NCI-H1930 (cell line): ENCODE results near the gene TMEM247.
"Not testable (repeated sequence)": the region's sequence is repeated elsewhere in the genome, so short reads cannot be mapped to it uniquely, and the experiment has no call there.

ENCODE experiments used
- DNase-seq, 2 experiments: peaks; one replicate each; lab custom pipeline; 2025; lab: John Stamatoyannopoulos, UW

Gene TMEM247

DNA sequence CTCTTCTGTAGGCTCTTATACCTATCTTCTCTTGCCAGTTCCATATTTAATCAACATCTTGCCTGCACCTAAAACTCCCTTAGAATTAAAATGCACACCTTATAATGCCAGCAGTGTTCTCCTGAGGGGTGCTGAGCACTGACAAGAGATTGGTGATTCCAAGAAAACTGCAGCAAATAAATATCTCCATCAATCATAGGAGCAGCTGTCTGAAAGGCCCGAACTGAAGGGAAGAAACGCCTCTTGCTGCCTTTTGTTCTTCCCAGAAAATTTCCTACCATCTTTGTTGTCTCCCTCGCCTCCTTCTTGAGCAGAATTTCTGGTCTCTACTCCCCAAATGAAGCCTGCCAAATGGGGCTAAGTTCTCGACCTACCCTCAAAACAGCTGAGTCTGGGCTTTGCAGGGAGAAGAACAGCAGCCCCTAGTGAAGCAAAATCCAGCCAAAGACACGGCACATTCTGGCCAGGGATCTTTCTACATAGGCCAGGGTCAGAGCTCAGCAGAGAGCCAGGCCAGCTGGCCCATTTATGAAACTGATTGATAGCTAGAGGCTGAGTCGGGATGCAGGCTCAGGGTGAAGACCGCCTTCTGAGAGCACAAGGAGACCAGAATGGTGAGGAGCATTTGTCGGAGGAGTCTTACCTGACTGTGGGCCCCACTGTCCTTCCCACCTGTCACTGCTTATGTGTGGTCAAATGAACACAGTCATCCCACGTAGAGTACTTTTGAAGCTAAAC lies 20.4 kb upstream of the TMEM247 start:
- no peak for DNase-seq

DNA sequence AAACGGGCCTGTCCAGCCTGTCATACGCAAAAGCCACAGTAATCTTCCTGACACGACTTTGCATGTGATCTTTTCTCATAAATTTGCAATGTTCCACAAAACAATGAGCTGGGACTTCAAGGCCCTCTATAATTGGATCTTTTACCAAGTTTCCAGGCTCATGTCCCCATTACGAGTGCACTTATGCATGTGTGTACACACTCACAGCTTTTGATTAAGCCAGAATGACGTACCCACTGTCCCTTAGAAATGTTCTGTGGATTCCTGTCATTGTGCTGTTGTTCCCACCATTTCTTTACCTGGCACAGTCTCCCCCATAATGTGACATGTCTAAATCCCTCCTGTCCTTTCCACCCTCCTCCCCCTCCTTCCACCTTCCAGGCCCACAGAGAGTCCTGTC lies 19.7 kb upstream of the TMEM247 start:
- DNase-seq = no peak

DNA sequence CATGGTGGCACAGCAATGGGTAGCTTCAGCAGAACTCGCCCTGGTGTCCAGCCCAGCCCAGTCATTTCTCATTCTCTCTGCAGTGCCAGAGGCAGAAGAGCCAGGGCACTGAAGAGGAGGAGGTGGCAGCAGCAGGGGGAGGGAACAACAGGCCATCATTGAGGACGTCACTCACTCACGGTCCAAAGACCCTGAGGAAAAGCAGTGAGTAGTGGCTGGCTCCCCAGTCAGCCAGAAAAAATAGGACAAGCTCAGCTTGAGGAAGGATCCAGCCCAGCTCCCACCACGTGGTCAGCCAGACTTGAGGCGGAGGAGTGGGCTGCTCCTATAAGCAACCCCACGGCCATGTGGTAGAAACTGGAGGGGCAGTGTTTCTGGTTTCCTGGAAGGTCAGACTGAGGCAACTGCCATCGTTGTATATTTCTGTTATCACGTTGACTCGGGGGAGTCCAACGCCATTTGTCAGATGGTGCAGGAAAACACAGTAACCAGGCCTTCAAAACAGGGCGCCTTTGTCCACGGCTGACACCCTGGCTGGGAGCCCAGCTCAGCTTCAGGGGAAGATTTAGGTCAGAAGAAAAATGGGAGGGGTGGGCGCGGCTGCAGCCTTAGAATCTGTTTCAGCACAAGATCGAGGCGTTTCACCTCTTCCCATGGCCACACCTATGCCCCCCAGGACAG lies 19.0 kb upstream of the TMEM247 start:
- no peak for DNase-seq

DNA sequence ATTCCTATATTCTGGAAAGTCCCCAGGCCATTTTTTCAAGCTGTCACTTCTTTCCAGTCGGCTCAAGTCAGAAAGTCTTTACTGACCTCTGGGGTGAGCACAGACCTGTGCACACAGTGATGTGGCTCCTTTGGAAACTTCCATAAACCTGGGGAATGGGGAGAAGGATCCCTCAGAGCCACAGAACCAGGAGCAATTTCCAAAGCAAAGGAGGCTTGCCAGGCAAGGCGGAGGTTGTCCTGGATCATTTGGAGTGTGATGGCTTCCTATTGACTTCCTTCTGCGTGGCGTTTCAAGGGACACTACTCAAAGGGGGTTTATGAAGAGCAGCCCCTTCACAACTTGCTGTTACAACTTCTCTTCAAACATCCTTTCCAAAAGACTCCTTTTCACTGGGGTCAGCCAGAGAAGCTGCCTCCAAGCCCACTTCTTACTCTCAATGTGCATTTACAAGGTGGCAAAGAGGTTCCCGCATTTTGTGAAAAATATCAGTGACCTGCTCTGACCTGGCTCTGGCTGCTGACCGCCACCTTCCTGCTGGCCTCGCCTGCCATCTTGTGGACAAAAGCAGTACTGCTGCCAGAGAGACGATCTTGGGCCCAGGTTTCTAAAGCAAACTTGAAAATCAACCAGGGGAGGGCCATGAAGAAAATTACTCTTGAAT lies 18.2 kb upstream of the TMEM247 start:
- peak; percentile 23 to 37 for DNase-seq

DNA sequence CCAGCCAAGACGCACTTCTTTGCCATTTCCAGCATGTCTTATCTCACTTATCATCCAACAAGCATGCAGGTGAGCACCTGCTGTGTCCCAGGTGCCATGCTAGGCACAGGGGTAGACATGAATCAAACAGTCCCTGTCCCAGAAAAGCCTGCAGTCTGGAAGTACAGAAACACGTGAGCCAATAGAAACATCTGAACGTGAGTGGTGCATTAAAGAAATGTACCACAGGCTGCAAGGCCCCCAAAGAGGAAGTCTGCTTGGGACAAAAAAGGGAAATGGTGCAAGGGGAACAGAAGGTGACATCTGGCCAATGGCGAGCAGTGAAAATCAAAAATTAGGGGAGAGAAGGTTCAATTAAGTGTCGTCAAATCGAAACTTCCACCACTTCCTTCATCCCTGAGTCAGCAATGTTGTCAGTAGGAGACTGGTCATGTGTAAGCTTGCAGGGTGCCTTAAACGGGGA lies 17.6 kb upstream of the TMEM247 start:
- DNase-seq = no peak

DNA sequence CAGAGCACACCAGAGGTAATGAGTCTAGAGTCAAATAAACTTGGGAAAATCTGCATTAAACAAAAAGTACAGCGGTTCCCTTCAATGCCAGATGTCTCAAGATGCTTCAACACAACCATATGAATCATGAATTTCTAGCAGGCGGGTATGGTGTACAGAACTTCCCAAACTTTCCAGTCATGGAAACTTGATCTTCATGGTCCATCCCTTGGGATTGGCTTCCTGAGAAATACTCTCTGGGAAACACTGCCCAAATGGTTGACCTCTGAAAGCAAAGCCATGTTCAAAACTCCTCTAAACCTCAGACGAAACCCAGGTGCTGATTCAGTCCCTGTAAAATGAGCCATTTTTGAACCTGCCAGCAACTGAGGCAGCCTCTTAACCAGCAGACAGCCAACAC lies 16.4 kb upstream of the TMEM247 start:
- no peak for DNase-seq

DNA sequence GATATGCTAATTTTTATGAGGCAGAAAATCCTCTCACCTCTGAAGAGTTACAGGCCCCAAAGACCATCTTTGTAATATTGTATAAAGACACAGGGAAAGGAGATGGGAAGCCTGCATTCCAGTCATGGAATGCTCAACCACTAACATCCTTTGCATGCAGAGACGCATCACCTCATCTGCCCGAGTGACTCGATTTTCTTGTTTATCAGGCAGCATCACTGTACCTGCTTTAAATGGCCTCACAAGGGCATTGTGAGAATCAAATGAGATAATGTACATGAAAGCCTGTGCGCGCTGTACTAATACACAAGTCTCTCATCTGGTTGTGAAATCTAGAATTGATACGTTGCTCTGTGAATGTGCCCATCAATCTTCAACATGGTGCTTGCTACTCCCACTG lies 10.2 kb upstream of the TMEM247 start:
- no peak for DNase-seq

DNA sequence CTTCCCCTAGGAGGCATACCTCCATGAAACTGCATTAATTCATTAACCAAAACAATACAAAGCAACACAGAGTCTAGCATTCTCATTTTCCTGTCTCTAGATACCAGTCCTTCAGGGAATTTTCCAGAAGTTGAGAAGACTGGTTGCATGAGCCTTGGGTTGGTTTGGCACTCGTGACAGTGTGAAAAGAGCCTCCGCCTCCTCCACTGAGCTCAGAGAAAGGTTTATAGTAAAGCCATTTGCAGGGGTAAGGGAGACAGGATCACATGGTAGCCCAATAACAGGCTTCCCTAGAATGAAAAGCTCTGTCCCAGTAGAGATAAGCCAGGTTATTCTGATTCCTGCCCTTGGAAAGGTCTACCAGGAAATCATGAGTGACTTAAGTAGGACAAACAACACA lies 9.7 kb upstream of the TMEM247 start:
- DNase-seq = no peak

DNA sequence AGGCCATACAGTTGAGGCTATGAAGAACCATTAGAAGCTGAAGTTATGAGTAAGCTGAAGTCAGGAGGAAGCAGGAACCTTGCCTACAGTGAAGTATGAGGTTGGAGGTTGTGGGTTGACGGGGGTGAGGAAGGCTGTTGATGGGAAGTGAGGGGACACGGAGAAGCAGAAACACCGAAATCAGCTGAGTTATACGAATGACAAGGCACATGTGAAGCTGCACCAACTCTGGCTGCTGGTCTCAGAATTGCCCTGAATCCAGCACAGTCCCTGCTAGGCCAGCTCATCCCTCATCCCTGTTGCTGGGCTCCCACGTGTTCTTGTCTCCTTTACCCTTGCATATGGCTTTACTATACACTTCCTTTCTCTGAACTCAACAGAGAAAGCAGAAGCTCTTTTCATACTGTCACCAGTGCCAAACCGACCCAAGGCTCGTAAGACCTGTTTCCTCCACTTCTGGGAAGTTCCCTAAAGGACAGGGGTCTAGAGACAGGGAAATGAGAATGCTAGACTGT lies 9.2 kb upstream of the TMEM247 start:
- no peak for DNase-seq

DNA sequence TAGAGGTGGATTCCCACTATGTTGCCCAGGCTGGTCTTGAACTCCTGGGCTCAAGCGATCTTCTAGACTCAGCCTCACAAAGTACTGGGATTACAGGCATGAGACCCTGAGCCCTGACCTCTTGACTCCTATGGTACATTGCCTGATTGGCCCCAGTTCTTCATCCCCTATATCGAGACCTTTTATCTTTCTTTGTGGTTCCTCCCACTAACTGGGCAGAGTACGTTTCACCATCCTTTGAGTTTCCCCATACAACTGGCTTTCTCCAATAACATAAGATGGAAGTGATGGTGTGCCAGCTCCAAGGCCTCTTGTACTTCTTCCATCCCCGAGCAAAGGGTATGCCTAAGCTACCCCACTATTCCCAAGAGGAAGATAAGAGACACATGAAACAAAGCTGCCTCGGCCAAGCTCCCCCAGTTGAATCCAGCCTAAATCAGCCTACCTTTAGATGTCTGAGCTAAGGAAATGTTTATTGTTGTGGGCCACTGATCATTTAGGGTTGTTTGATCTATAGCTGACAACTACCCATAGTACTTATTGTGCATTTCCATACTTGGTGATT lies 8.3 kb upstream of the TMEM247 start:
- DNase-seq = no peak

DNA sequence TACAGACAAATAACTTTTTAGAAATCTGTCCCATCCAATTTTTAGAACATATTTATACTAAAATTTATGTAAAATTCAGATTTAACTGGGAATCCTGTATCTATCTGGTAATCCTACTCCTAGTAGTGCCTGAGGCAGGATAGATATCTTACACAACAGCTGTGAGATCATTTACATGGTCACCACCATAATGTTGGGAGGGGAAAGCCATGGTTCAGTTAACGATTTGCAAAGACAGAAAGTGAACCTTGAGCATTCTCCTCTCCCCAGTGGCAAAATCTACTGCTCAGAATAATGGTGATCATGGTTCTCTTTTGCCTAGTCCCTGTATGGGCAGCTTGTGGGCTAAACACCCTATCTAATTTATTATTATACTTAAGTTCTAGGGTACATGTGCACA lies 7.7 kb upstream of the TMEM247 start:
- no peak for DNase-seq

DNA sequence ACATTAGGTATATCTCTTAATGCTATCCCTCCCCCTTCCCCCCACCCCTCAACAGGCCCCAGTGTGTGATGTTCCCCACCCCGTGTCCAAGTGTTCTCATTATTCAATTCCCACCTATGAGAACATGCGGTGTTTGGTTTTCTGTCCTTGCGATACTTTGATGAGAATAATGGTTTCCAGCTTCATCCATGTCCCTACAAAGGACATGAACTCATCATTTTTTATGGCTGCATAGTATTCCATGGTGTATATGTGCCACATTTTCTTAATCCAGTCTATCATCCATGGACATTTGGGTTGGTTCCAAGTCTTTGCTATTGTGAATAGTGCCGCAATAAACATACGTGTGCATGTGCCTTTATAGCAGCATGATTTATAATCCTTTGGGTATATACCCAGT lies 7.2 kb upstream of the TMEM247 start:
- DNase-seq = not testable (repeated sequence)

DNA sequence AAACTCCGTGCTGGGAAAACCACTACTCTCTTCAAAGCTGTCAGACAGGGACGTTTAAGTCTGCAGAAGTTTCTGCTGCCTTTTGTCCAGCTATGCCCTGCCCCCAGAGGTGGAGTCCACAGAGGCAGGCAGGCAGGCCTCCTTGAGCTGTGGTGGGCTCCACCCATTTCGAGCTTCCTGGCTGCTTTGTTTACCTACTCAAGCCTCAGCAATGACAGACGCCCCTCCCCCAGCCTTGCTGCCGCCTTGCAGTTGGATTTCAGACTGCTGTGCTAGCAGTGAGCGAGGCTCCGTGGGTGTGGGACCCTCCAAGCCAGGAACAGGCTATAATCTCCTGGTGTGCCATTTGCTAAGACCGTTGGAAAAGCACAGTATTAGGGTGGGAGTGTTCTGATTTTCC lies 1.9 kb upstream of the TMEM247 start:
- not testable (repeated sequence) for DNase-seq

DNA sequence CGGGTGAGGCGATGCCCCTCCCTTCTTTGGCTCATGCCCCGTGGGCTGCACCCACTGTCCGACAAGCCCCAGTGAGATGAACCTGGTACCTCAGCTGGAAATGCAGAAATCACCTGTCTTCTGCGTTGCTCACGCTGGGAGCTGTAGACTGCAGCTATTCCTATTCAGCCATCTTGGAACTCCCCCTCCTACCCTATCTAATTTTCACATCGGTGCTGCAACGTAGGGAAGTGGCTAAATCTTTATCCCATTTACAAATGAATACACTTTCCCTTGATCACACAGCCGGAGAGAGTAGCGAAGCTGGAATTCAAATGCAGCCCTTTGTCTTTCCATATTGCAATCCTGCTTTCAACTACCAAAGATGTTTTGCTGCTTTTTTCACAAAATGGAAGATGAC lies 1.4 kb upstream of the TMEM247 start:
- DNase-seq = no peak

DNA sequence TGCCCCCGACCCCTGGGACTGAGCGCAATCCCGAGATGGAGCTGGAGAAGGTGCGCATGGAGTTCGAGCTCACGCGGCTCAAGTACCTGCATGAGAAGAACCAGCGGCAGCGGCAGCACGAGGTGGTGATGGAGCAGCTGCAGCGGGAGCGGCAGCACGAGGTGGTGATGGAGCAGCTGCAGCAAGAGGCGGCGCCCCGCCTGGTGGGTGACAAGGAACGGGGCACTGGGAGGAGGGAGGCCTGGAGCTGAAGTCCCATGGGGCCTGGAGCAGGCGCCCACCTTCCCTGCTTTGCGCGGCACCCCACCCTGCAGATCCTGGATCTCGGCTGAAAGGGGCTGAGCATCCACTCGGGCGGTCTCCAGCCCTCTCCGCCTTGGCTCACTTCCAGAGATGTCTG lies 1.2 kb downstream of the TMEM247 start:
- no peak for DNase-seq

DNA sequence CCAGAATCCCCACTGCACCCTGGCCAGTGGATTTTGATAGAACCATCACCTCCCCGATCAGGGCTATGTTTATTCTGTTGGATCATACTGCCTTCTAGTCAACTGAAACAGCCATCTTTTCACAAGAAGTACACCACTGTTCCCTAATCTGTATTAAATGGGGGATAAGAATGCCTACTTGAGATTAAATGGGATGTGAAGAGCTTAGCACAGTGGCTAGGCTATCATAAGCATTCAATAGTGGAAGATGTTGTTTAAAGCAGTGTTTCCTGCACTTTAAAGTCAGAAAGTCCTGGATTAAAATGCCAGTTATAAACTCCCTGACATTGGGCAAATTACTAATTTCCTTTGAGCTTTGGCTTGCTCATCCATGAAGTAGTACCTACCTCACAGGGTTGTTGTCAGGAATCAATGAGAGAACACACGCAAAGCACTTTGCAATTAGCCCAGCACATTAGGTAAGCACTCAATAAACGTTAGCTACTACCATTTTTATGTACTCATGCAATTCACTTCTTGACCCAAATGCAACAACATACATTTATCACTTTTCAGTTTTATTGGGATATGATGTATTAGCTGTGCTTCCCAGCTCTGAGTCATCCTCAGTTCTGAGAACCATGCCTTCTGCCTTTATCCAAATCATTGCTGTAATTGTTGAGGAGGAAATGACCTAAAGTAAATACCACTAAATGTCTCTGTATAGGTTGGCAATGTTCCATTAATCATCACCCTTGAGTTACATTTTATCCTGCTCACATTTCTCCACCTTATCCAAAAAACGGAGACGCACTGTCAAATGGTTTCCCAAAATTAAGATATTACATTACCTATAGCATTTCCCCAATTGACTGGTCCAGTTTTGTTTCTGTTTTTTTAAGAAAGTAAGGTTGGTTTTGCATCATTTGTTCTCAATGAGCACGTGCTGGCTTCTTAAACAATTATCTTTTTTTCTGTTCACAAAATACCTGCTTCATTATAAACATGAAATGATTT lies 2.1 kb downstream of the TMEM247 start:
- DNase-seq = no peak

DNA sequence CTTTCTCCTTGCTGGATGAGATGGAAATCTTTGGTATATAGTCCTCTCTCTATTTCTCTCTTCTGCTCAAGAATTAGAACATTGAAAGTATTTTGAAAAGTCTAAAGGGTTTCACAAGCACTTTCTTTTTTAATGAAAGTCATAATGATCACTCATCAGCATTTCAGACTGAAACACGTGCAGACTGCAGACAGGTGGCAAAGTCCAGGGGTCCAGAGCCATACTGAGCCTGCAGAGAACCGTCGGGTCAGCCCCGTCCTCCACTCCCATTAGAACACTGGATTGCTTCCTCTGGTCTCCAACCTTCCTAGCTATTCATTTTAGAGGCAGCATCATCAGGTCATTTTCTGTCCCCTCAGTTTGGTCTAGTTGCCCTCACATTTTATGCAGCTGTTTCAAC lies 3.1 kb downstream of the TMEM247 start:
- no peak for DNase-seq

DNA sequence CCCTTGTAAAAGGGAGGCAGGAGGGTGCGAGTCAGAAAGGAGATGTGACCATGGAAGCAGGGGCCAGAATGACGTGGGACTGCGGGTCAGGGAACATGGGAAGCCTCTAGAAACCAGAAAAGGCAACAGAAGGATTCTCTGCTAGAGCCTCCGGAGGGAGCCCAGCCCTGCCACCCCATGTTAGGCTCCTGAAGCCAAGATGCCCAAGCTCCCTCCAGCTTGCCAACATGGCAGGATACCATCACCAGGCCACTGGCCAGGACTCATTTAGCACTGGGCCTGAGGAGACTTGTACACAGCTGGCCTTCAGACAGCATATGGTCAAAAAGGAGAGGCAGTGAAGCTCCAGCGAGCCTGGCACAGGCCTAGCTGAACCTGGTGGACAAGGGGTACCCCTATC lies 5.6 kb downstream of the TMEM247 start:
- DNase-seq = no peak

DNA sequence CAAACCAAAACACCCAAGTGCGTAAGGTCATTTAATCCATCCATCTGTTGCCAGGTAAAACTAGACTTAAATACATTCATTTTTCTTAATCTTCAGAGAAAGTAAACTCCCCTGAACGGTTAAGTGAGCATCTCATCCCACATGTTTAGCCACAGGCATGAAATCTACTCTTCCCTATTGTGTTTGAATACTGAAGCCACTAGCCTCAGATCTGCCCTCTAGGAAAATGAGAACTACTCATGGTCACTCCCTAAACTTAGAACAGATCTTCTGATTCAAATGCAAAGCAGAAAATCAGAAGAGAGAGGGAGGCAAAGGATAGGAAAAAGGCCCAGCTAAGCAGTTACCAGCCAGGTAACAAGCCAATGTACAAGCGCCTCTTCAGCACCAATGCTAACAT lies 7.1 kb downstream of the TMEM247 start:
- no peak for DNase-seq

DNA sequence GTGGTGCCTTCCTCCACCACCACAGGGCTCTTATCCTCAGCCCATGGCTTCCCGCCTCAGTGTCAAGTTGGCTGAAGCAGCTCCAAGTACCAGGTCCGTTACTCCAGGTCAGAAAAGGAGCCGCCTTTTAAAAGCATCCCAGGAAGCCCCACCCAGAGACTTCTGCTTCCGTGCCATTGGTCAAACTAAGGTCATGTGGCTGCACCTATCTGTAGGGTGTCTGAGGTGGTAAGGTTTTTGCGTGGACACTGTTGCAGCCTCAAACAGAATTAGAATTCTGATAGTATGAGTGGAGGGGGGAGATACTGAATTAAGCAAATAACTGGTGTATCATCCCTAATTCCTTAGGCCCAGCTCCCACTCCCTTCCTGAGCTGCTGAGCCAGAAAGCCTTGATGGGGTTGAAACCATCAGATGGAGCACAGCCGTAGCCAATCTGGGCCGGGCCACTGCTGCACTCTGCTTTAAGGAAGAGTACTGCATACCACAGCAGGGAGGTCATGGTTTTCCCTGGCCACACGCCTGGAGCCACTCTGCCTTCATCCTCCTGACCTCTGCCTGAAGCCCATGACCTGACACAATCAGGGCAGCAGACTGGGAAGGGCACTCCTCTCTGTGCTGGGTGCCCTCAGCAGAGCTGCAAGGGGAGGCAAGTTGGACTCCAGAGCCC lies 8.4 kb downstream of the TMEM247 start:
- DNase-seq = no peak

DNA sequence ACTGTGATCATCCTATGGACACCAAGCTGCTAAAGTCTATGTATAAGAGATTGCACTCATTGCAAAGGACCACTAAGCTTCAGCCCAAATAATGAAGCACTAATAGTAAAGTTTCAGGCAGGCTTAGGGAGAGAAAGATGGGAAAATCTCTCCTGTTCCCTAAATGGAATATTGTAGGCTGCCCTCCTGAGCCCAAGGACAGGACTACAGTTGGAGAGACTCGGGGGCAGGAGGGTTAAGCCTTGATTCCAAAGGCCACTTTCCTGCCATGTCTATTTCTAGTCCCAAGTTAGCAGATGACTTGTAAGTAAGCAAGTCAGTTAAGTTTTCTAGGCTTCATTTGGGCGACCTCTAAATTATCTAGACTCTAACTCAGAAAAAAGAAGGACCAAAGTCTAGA lies 9.0 kb downstream of the TMEM247 start:
- no peak for DNase-seq
